ENCODE results near the gene KCNQ1.

KCNQ1 gene

GRCh38 chr11:2824851-2825250 lies 380.0 kb downstream of the KCNQ1 start:
- Mint-ChIP-seq H3K36me3 (ENCODE audit: low read depth) (peaks cover 27% of the 10 kb centered on the region), H3K9me3 (peaks cover 43% of the 10 kb centered on the region), H3K27ac (no peak overlapping the region), H3K4me3 (no peak overlapping the region), H3K4me1 (ENCODE audit: low read depth) (no peaks in the 10 kb centered on the region), H3K27me3 (no peaks in the 10 kb centered on the region)

GRCh38 chr11:2825261-2825888 lies 380.6 kb downstream of the KCNQ1 start:
- Mint-ChIP-seq H3K36me3 (ENCODE audit: low read depth) (peaks cover 24% of the 10 kb centered on the region), H3K4me1 (ENCODE audit: low read depth) (no peaks in the 10 kb centered on the region), H3K27me3 (no peaks in the 10 kb centered on the region), H3K4me3 (no peak overlapping the region), H3K9me3 (peaks cover 42% of the 10 kb centered on the region), H3K27ac (no peak overlapping the region)

DNA sequence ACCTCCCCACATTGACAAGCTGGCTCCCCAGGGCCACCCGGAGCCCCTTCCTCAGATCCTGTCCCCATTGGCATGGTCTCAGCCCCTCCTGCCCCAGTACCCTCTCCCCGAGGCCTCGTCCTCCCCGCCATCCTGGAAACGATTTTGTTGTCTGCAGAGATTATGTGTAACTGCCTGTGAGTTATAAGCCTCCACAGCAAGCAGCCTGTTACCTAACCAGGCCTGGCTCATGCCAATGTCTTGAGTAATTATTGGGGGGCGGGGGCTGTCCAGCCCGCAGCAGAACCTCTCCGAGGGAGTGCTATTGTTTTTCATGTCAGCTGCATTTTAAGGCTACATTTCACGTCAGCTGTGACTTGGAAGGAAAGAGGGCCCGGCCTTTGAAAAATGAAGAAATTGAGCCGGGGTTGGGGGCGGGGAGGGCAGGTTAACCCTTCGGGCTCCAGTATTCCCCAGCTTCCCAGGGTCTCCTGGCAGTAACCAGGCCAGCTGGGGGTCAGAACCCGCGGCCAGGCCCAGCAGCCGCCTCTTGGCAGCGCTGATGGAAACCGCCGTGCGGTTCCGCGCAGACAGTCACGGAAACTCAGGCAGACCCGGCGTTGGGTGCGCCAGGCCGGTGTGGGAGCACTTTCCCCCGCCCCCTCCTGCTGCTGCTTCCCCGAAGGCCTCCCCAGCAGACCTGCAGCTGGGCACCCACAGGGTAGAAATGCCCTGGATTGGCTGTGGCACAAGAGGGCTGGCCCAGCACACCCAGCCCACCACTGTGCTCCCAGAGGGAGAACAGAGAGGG lies 381.3 kb downstream of the KCNQ1 start:
- H3K36me3 Mint-ChIP-seq (ENCODE audit: low read depth), result peaks cover 24% of the 10 kb centered on the region
- no peaks in the 10 kb centered on the region for H3K4me1 Mint-ChIP-seq (ENCODE audit: low read depth)
- no peaks in the 10 kb centered on the region for H3K27me3 Mint-ChIP-seq
- H3K27ac Mint-ChIP-seq, result no peak overlapping the region
- peaks cover 40% of the 10 kb centered on the region for H3K9me3 Mint-ChIP-seq
- no peak overlapping the region for H3K4me3 Mint-ChIP-seq

- H3K27ac Mint-ChIP-seq, result no peak overlapping the region
- H3K9me3 Mint-ChIP-seq, result peaks cover 38% of the 10 kb centered on the region
- H3K36me3 Mint-ChIP-seq (ENCODE audit: low read depth), result peaks cover 24% of the 10 kb centered on the region
- no peak overlapping the region for H3K4me3 Mint-ChIP-seq
- H3K27me3 Mint-ChIP-seq, result no peaks in the 10 kb centered on the region
- no peaks in the 10 kb centered on the region for H3K4me1 Mint-ChIP-seq (ENCODE audit: low read depth)
These were observed 381.9 kb downstream of the KCNQ1 start for GRCh38 chr11:2826679-2827056.

- no peak overlapping the region for H3K4me3 Mint-ChIP-seq
- H3K36me3 Mint-ChIP-seq (ENCODE audit: low read depth), result peaks cover 24% of the 10 kb centered on the region
- peaks cover 32% of the 10 kb centered on the region for H3K9me3 Mint-ChIP-seq
- no peaks in the 10 kb centered on the region for H3K4me1 Mint-ChIP-seq (ENCODE audit: low read depth)
- H3K27ac Mint-ChIP-seq, result no peak overlapping the region
- H3K27me3 Mint-ChIP-seq, result no peaks in the 10 kb centered on the region
These were observed 382.4 kb downstream of the KCNQ1 start for GRCh38 chr11:2827256-2827655.

GRCh38 chr11:2827792-2828191 lies 383.0 kb downstream of the KCNQ1 start:
- no peak overlapping the region for H3K27ac Mint-ChIP-seq
- H3K4me3 Mint-ChIP-seq, result no peak overlapping the region
- H3K36me3 Mint-ChIP-seq (ENCODE audit: low read depth), result peaks cover 19% of the 10 kb centered on the region
- H3K4me1 Mint-ChIP-seq (ENCODE audit: low read depth), result no peaks in the 10 kb centered on the region
- no peaks in the 10 kb centered on the region for H3K27me3 Mint-ChIP-seq
- H3K9me3 Mint-ChIP-seq, result peaks cover 27% of the 10 kb centered on the region

DNA sequence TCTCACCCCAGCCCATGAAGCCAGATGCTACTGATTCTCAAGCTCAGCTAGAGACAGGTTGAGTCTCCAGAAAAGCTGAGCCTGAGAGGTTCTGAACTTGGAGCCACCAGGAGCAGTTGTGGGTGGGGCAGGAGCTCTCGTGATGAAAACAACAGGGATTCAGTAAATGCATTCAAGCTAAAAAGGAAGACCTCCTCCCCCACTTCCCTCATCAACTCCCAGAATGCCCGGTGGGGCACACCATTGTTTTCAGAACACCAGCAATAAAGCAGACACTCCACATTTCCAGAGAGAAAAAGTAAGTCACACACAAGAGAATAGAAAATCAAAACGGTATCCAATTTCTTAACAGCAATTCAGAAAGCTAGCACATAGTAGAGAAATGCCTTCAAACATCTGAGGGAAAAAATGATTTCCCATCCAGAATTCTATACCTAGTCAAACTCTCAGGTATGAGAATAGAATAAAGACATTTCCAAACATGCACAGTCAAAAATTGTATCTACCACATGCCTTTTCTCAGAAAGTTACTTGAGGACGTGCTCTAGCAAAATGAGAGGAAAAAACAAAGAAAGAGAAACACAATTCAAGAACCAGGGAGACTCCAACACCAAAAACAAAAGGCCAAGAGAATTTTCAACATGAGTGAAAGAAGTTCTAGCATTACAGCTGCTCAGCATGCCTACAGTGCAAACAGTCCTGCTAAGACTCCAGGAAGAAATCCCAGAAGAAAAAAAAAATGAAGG lies 383.9 kb downstream of the KCNQ1 start:
- no peaks in the 10 kb centered on the region for H3K27me3 Mint-ChIP-seq
- peaks cover 14% of the 10 kb centered on the region for H3K36me3 Mint-ChIP-seq (ENCODE audit: low read depth)
- peaks cover 20% of the 10 kb centered on the region for H3K9me3 Mint-ChIP-seq
- no peaks in the 10 kb centered on the region for H3K4me1 Mint-ChIP-seq (ENCODE audit: low read depth)
- H3K27ac Mint-ChIP-seq, result no peak overlapping the region
- no peak overlapping the region for H3K4me3 Mint-ChIP-seq

- Mint-ChIP-seq H3K36me3 (ENCODE audit: low read depth) (peaks cover 14% of the 10 kb centered on the region), H3K27me3 (no peaks in the 10 kb centered on the region), H3K27ac (no peak overlapping the region), H3K9me3 (peaks cover 20% of the 10 kb centered on the region), H3K4me1 (ENCODE audit: low read depth) (no peaks in the 10 kb centered on the region), H3K4me3 (no peak overlapping the region)
These were observed 385.4 kb downstream of the KCNQ1 start for GRCh38 chr11:2830030-2830812.

- no peak overlapping the region for H3K4me3 Mint-ChIP-seq
- peaks cover 14% of the 10 kb centered on the region for H3K36me3 Mint-ChIP-seq (ENCODE audit: low read depth)
- H3K4me1 Mint-ChIP-seq (ENCODE audit: low read depth), result no peaks in the 10 kb centered on the region
- no peak overlapping the region for H3K27ac Mint-ChIP-seq
- peaks cover 20% of the 10 kb centered on the region for H3K9me3 Mint-ChIP-seq
- no peaks in the 10 kb centered on the region for H3K27me3 Mint-ChIP-seq
These were observed 386.1 kb downstream of the KCNQ1 start for GRCh38 chr11:2830886-2831285.

DNA sequence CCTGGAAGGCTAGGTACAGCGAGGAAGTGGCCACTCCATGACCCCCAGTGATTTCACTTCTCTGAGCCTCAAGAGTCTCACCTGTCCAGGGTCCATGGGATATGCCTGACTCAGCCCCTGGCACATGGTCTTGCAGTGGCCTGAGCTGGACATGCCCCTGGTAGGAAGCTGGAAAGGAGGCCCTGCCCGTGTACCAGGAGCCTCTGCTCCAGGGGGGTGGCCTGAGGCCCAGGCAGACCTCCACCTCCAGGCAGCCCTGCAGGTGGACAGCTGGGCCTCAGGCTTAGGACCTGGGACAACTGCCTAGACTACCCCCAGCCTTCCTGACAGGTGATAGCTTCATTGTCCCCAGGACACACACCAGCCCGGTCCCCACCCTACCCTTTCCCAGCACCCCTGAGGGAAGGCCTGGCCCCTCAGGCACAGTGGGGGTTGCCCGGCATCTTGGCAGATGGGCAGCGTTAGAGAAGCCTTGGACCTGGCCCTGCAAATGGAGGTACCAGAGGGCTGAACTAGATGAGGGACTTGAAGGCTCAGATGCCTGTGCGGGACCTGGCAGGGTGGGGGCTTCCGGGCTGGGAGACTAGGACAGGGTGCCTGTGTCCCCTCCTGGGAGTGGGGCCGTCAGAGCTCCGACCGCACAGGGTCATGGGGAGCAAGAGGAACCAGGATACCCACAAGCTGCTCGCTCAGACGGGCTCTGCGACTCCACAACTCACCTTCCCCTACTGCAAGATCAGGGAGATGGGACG lies 387.1 kb downstream of the KCNQ1 start:
- Mint-ChIP-seq H3K27ac (no peak overlapping the region), H3K4me1 (ENCODE audit: low read depth) (no peaks in the 10 kb centered on the region), H3K4me3 (no peak overlapping the region)

GRCh38 chr11:2832533-2833020 lies 387.8 kb downstream of the KCNQ1 start:
- peaks cover 20% of the 10 kb centered on the region for H3K9me3 Mint-ChIP-seq

More for the DNA sequence above, 387.1 kb downstream of the KCNQ1 start:
- peaks cover 14% of the 10 kb centered on the region for H3K36me3 Mint-ChIP-seq (ENCODE audit: low read depth)
- no peaks in the 10 kb centered on the region for H3K27me3 Mint-ChIP-seq
- H3K9me3 Mint-ChIP-seq, result peaks cover 20% of the 10 kb centered on the region

DNA sequence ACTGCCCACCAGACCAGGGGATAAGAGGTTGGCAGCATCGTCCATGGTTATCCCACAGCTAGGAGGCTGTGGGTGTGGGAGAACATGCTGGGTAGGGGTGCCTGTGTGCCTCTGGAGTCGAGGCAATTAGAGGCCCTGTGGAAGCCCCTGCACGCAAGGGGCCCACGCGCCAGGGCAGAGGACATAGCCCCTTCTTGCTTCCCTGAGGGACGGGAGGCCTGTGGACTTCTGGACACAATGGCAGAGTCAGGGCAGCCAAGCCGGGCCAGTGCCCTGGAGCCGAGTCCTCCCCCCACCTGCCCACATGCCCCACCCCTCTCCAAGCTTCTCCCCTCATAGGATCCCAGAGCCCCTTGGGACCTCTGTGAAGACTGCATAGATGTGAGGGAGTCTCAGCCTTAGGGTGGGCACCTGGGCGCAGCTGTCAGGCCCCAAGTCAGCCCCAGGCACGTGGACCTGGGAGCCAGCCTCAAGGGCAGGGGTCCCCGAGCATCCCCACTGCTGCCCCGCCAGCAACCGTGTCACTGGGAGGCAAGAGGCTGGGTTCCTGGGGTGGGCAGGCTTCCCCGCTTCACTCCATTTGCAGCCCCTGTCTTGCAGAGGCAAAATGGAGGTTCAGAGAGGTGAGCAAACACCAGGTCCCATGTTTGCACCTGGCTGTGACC lies 388.4 kb downstream of the KCNQ1 start:
- Mint-ChIP-seq H3K4me3 (no peak overlapping the region), H3K36me3 (ENCODE audit: low read depth) (peaks cover 12% of the 10 kb centered on the region), H3K27me3 (no peaks in the 10 kb centered on the region), H3K9me3 (peaks cover 15% of the 10 kb centered on the region), H3K27ac (no peak overlapping the region), H3K4me1 (ENCODE audit: low read depth) (no peaks in the 10 kb centered on the region)

More at GRCh38 chr11:2832533-2833020, 387.8 kb downstream of the KCNQ1 start:
- Mint-ChIP-seq H3K27me3 (no peaks in the 10 kb centered on the region), H3K36me3 (ENCODE audit: low read depth) (peaks cover 14% of the 10 kb centered on the region), H3K4me1 (ENCODE audit: low read depth) (no peaks in the 10 kb centered on the region), H3K27ac (no peak overlapping the region), H3K4me3 (no peak overlapping the region)

- H3K27ac Mint-ChIP-seq, result no peak overlapping the region
- H3K36me3 Mint-ChIP-seq (ENCODE audit: low read depth), result peaks cover 5% of the 10 kb centered on the region
- no peaks in the 10 kb centered on the region for H3K4me1 Mint-ChIP-seq (ENCODE audit: low read depth)
- no peaks in the 10 kb centered on the region for H3K27me3 Mint-ChIP-seq
- H3K9me3 Mint-ChIP-seq, result peaks cover 7% of the 10 kb centered on the region
- no peak overlapping the region for H3K4me3 Mint-ChIP-seq
These were observed 389.1 kb downstream of the KCNQ1 start for GRCh38 chr11:2833716-2834502.

All from stimulated activated naive CD8-positive, alpha-beta T cell treated with anti-CD3 and anti-CD28 coated beads, Interleukin-15, Interleukin-2, amounts not matched to agents 100 ng/mL and 50 ng/mL, for 24 hours (primary cell).